Measurements from ENCODE around the gene FMNL2. TPM values are rescaled to one million over a fixed set of nuclear protein-coding genes. Genes with fewer than 3 reads are reported as not detected.

The FMNL2 gene
- total RNA-seq, 1 experiment from 2014 or later: 43.1 TPM

DNA sequence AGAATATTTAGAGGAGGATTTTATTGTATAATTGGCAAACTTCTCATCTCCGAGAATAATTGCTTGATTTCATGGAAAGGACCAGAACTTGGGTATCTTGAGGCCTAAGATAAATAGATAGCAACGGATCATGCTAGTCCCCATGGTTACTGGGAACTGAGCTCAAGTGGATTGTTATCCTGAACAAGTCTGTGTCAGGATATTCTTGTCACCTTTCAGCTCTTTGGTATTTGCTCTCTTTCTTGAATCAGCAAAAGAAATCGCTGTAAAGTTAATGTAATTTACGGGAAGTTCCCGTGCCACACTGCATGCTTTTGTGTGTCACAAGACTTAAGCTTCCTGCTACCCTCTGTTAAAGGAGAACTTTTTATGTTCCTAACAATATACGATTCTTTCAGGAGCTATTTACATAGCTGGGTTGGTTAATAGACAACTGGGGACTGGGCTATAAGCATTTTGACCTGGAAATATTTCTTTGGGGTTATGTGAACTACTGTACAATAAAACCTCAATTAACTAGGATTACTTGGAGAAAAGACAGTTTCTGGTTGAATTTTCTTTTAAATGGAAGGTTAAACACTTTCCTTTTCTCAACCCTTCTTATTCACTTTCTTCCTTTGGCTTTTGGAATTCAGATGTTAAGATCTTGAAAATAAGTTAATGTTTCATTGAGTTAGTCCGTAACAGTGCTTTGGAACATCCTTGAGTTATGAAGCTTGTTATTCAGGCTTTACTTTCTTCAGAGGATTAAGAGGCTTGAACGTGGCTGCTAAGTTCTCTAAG is 151.2 kb downstream of the FMNL2 start:
- Histone ChIP-seq H3K9me3 (ENCODE audit: low read depth, low read length, poor library complexity, severe bottlenecking) (no peaks in the 10 kb centered on the region), H3K36me3 (ENCODE audit: insufficient read depth, low read length, poor library complexity, severe bottlenecking) (no peaks in the 10 kb centered on the region), H3K4me3 (ENCODE audit: low read depth, low read length, poor library complexity, severe bottlenecking) (no peak overlapping the region), H3K4me1 (ENCODE audit: insufficient read depth, low read length, poor library complexity, severe bottlenecking) (peaks cover 28% of the 10 kb centered on the region), H3K27me3 (replicated peaks; ENCODE audit: insufficient read depth, low read depth, low read length, poor library complexity) (no peaks in the 10 kb centered on the region), H3K27ac (ENCODE audit: low read depth, low read length, poor library complexity, severe bottlenecking) (peak overlapping the region; percentile 25)
- no TSS peak for BruUV-seq (replicated peaks)
- TF ChIP-seq, protein P1, sequence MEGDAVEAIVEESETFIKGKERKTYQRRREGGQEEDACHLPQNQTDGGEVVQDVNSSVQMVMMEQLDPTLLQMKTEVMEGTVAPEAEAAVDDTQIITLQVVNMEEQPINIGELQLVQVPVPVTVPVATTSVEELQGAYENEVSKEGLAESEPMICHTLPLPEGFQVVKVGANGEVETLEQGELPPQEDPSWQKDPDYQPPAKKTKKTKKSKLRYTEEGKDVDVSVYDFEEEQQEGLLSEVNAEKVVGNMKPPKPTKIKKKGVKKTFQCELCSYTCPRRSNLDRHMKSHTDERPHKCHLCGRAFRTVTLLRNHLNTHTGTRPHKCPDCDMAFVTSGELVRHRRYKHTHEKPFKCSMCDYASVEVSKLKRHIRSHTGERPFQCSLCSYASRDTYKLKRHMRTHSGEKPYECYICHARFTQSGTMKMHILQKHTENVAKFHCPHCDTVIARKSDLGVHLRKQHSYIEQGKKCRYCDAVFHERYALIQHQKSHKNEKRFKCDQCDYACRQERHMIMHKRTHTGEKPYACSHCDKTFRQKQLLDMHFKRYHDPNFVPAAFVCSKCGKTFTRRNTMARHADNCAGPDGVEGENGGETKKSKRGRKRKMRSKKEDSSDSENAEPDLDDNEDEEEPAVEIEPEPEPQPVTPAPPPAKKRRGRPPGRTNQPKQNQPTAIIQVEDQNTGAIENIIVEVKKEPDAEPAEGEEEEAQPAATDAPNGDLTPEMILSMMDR (conservative IDR thresholded peaks at IDR 0.05; ENCODE audit: low read depth, low read length): no peak
- TF ChIP-seq EZH2 (IDR thresholded peaks at IDR 0.05; ENCODE audit: borderline replicate concordance, low read depth, low read length, poor library complexity, severe bottlenecking): no peak
- CTCF ChIA-PET: interaction anchor here (0.6 kb wide), 1 partner anchor 141 kb away, joined by 3 read pairs; no protein-coding TSS in a partner anchor
- peak; percentile 62 for DNase-seq (ENCODE audit: low spot score)
- POLR2A ChIA-PET (ENCODE audit: low non-redundant PET): no interaction called here
- intact Hi-C loops (cut with micrococcal nuclease; ENCODE audit: unreplicated experiment): no loop called here

DNA sequence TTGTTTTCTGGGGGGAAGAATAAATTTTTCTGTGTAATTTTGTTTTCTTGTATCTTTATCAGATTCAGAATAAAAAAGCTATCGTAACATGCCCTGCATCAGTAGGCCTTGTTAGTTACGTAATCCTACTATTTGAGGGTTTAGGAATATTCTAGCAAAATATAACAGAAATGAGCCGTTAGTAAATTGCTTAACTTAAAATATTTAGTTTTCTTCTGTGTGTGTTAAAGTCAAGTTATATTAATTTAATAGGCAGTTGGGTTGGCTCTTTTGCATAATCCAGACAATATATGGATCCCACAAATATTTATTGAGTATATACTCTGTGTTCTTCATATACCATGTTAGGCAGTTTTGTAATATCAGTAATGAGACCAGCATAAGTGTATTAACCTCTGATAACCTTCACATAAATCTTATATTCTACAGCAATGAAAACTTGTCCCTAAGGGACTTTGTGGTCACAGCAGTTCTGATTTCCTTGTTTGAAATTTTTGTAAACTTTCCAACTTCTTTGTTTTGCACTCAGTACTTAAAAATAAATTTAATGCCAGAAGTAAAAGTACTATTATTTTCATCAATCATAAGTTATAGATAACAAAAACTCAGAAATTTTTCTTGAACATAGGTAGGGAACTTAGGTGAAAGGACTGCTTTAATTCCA is 151.9 kb downstream of the FMNL2 start:
- POLR2A ChIA-PET (ENCODE audit: low non-redundant PET): no interaction called here

DNA sequence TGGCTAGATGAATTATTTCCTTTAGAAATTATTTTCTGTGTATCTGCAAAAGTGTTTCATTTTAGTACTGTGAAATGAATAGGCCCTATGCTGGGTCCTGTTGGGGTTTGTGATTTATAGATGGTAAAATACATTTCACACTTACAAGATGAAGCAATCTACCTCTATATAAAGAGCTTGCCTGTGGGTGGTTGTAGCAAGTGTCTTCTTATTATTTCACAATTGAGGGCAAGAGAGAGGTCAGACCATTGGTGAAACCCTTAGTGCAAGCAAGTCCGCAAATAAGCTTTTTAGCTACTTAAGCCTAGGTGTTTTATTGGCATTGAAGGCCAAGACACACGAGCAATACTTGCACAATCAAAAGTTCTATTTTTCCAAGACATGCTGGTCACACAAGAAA is 153.1 kb downstream of the FMNL2 start:
- Histone ChIP-seq H3K27ac (ENCODE audit: low read depth, low read length, poor library complexity, severe bottlenecking) (no peak overlapping the region), H3K9me3 (ENCODE audit: low read depth, low read length, poor library complexity, severe bottlenecking) (no peaks in the 10 kb centered on the region), H3K36me3 (ENCODE audit: insufficient read depth, low read length, poor library complexity, severe bottlenecking) (no peaks in the 10 kb centered on the region), H3K27me3 (replicated peaks; ENCODE audit: insufficient read depth, low read depth, low read length, poor library complexity) (no peaks in the 10 kb centered on the region), H3K4me3 (ENCODE audit: low read depth, low read length, poor library complexity, severe bottlenecking) (no peak overlapping the region), H3K4me1 (ENCODE audit: insufficient read depth, low read length, poor library complexity, severe bottlenecking) (peaks cover 39% of the 10 kb centered on the region)
- POLR2A ChIA-PET (ENCODE audit: low non-redundant PET): no interaction called here
- TF ChIP-seq EZH2 (IDR thresholded peaks at IDR 0.05; ENCODE audit: borderline replicate concordance, low read depth, low read length, poor library complexity, severe bottlenecking): no peak
- TF ChIP-seq, protein P1 (conservative IDR thresholded peaks at IDR 0.05; ENCODE audit: low read depth, low read length): no peak
- no peak for DNase-seq (ENCODE audit: low spot score)
- BruUV-seq (replicated peaks): no TSS peak
- CTCF ChIA-PET: no interaction called here
- intact Hi-C loops (cut with micrococcal nuclease; ENCODE audit: unreplicated experiment): no loop called here

More for the DNA sequence above, 151.9 kb downstream of the FMNL2 start:
- CTCF ChIA-PET: no interaction called here
- H3K27me3 ChIP-seq (replicated peaks; ENCODE audit: insufficient read depth, low read depth, low read length, poor library complexity): no peaks in the 10 kb centered on the region
- peaks cover 29% of the 10 kb centered on the region for H3K4me1 ChIP-seq (ENCODE audit: insufficient read depth, low read length, poor library complexity, severe bottlenecking)
- no peaks in the 10 kb centered on the region for H3K36me3 ChIP-seq (ENCODE audit: insufficient read depth, low read length, poor library complexity, severe bottlenecking)
- TF ChIP-seq EZH2 (IDR thresholded peaks at IDR 0.05; ENCODE audit: borderline replicate concordance, low read depth, low read length, poor library complexity, severe bottlenecking): no peak
- TF ChIP-seq, protein P1 (conservative IDR thresholded peaks at IDR 0.05; ENCODE audit: low read depth, low read length): no peak
- peak overlapping the region; percentile 25 for H3K27ac ChIP-seq (ENCODE audit: low read depth, low read length, poor library complexity, severe bottlenecking)
- no peak for DNase-seq (ENCODE audit: low spot score)
- no TSS peak for BruUV-seq (replicated peaks)
- H3K4me3 ChIP-seq (ENCODE audit: low read depth, low read length, poor library complexity, severe bottlenecking): no peak overlapping the region
- H3K9me3 ChIP-seq (ENCODE audit: low read depth, low read length, poor library complexity, severe bottlenecking): no peaks in the 10 kb centered on the region
- intact Hi-C loops (cut with micrococcal nuclease; ENCODE audit: unreplicated experiment): no loop called here

All from A673 (cell line).